OCI-LY3 (cell line): ENCODE data around the gene VWA7.

ENCODE experiments used
- EZH2phosphoT487 ChIP-seq: fragments of 200-600 bp; shearing (Covaris generic); IDR thresholded peaks from 2 replicates; pipeline ENCODE4 v1.6.1; 2018; ENCODE audit warnings: antibody characterized with exemption, mixed run types, low read depth
- TF ChIP-seq, protein P1 (sequence below): fragments of 200-600, 300-600 bp; sonication (generic); IDR thresholded peaks from 2 replicates; pipeline ENCODE4 v1.5.1; 2014; ENCODE audit warnings: antibody characterized with exemption, low read length, low read depth

DNA sequence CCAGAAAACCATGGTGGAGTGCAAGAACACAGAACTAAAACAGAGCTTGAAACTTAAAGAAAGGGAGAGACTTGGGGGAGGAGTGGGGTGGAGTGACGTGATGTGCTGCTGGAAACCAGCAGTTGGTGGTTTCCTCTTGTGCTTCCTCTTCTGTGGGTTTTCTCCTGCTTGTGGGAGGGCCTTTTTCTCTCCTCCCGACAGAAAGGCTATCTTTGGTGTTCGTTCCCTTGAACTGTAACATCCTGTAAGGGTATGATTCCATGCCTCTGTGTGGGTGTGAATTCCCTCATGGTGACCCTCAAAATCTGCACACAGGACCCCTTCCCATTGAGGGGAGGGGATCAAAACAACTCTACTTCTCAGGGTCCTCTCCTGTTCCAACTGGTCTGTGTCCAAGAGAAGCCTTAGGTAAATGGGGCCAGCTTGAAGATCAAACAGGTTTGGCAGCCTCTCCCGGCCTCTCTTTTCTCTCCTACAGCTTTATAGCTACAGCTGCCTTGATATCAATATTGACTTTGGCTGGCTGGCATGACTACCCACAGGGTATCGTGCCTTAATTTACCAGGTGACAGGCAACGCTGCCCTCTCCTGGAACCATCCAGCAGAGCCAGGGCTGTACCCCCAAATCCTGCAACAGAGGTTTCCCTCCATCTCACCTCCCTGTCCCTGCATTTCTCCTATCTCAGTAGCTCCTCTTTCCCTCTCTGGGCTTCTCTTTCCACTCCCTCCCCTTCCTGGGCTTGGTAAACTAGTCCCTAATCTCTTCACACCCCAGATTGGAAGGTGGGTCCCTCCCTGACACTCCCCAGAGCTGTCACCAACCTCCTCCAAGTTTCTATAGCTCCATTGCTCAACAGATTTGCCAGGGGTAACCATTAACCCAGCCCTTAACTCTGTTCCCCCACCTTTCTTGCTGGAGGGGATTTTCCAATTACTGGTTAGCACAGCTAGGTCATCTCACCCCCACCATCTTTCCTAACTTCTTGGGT is 38.8 kb downstream of the VWA7 start:
- TF ChIP-seq, protein P1, sequence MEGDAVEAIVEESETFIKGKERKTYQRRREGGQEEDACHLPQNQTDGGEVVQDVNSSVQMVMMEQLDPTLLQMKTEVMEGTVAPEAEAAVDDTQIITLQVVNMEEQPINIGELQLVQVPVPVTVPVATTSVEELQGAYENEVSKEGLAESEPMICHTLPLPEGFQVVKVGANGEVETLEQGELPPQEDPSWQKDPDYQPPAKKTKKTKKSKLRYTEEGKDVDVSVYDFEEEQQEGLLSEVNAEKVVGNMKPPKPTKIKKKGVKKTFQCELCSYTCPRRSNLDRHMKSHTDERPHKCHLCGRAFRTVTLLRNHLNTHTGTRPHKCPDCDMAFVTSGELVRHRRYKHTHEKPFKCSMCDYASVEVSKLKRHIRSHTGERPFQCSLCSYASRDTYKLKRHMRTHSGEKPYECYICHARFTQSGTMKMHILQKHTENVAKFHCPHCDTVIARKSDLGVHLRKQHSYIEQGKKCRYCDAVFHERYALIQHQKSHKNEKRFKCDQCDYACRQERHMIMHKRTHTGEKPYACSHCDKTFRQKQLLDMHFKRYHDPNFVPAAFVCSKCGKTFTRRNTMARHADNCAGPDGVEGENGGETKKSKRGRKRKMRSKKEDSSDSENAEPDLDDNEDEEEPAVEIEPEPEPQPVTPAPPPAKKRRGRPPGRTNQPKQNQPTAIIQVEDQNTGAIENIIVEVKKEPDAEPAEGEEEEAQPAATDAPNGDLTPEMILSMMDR = peak; percentile 27
- no peak for TF ChIP-seq EZH2phosphoT487
